HG03196 (cell line): ENCODE measurements around the gene LRRC14B.

Experiments used
- ATAC-seq: cut with Tn5 transposase; IDR thresholded peaks from one replicate; pipeline ENCODE4 v1.9.1; 2021; ENCODE audit not compliant: unreplicated experiment

Gene LRRC14B

GRCh38 chr5:173392-174290 is 17.7 kb upstream of the LRRC14B start:
- ATAC-seq = no peak

DNA sequence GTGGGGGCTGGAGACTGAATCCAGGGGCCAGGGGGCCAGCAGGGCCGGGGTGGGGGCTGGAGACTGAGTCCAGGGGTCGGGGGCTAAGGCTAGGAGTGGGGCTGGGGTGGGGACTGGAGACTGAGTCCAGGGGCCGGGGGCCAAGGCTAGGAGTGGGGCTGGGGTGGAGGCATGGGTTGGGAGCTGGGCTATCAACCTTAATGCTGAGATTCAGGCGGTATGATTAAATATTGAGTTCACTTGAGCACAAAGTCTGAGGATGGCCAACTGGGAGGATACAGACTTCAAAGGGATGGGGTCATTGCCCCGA is 17.0 kb upstream of the LRRC14B start:
- ATAC-seq = no peak

DNA sequence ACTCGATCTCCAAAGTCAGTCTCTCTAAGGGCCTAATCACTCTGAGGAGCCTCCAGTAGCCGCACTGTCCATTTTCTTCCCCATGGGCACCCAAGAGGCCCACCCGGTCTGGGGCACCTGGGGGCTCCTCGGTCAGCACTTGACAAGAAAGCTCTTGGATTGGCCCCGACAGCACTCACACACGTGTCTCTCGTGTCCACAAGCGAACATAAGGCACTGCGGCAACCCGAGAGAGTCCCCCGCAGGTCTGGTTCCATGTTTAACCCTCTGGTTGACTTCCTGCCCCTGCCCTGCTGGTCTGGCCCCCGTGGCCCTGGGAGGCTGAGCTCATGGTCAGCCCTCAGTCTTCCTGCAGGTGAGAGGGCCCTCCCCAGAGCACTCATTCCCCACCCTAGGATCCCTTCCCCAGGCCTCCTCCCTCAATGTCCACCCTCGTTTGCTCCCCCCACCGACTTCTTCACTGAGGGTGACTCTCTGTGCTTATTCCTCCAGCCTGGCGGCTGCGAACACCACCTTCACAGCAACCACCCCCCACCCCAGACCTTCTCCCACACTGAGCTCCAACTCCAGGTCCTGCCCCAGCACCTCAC is 16.3 kb upstream of the LRRC14B start:
- no peak for ATAC-seq

DNA sequence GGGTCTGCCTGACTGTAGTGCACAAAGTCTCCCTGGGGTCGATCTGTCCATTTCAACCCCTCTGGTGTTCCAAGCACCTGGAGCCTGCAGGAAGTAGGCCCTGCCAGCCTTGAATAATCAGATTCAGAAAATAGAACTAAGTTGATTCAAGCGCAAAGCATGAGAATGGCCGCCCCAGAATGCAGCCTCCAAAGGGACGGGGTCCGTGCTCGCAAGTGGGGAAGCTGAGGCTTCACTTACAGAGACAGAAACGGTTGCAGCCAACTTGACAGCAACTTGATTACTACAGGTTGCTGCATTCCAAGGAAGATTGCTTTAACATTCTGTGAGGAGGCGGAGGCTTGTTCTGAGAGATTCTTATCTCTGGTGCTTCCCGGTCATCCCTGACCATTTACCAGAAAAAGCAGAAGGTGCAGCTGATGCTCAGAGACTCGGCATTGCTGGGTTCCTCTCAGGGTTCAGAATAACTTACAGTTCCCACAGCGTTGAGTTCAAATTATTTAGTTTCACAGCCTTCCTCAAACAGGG is 14.9 kb upstream of the LRRC14B start:
- no peak for ATAC-seq

DNA sequence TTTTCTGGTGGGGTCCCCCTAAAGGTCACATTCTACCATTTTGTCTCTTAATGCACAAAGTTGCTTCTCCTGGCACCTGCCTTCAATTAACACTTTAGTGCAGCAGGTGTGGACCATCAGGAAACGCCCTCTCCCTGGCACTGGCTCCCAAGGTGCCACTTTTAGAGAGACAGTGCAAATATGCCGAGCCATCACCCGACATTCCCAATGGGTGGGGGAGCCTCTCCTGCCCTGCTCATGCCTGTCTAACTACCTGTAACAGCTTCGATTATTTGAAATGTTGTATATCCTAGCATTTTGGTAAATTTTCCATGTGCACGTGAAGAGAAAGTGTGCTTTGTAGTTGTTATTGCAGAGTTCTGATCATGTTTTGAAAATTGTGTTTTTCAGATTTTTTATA is 13.2 kb upstream of the LRRC14B start:
- no peak for ATAC-seq

DNA sequence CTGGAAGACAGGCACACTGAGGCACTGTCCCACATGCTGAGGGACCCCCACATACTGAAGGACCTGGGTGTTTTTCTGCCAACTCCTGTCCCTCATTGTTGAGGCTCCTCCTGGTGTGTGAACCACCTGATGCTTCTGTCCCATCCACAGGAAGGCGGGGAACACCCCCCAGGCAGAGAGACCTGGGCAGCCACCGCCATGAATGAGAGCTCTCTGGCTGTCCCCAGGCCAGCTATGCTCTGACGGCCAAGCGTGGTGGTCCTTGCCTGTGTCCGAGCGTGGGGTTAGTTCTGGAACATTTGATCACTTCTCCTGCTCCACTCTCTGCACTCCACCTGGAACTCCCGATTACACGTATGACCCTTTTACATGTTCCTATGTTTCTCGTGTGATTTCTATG is 11.9 kb upstream of the LRRC14B start:
- no peak for ATAC-seq

DNA sequence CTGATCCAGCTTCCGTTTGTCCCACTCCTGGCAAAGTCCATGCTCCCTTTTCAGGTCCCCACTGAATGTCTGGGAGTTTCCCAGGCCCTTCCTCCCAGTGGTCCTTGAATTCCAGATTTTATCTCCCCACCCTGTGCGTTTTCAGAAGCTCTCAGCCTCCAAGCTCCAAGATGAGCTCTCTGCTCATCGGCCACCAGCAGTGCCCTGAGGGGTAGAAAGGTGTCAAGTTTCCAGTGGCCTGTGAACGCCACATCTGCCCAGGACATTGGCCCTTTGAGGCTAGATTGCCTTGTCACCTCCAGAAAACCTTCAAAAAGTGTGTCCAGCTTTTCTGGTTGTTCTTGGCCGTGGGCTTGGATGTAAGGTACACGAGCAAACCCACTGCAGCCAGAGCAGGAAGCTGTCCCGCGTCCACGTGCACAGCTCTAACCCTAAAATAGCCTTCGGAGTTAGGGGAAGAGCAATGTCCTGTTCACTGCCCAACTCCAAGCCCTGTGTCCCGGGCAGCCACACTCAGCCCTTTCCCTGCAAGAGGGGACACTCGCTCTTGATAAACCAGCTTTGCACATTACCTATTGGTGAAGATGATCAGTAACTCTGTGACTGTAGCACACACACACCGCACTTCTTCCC is 10.9 kb upstream of the LRRC14B start:
- ATAC-seq = no peak

DNA sequence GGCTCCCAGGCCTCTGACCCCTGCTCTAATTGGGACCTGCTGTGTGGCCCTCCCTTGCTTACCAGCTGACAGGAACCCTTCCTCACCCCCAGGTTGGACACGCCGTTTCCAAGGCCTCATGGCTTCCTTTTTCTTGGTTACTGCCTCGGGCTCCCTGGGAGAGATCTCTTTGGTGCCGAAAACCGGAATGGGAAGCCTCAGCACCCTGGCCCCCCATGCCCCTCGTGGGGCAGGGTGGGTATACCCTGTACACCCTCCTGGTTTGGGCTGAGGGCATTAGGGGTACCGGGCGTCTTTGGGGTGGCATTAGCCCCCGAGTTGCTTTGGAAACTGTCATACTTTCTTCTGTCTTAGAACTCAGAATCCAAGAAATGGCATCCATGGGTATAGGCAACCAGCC is 10.1 kb upstream of the LRRC14B start:
- no peak for ATAC-seq

DNA sequence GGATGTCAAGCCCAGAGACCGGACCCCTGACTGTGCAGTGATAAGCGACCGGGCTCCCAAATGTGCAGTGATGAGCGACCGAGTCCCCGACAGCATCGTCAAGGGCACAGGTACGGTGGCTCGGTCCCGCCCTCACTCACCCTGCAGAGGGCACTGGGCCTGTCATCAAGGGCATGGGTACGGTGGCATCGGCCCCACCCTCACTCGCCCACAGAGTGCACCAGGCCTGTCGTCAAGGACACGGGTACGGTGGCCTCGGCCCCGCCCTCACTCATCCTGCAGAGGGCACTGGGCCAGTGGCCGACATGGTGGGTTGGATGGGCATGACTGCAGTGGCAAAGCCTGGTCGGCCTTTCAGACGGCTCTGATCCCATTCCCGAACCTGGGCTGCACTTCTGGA is 9.7 kb upstream of the LRRC14B start:
- no peak for ATAC-seq

DNA sequence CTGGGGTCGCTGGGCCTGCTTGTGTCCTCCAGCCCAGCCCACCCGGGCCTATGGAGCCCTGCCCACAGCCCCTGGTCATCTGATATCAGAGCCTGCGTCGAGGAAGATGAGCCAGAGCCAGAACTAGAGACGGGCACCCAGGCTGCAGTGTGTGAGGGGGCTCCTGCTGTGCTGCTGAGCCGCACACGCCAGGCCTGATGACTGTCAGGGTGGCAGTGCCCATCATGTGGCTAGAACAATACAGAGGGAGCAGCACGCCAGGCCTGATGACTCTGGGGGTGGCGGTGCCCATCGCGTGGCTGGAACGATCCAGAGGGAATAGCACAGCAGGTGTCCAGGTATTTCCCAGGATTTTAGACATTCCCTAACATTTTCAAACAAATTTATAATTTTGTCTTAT is 9.2 kb upstream of the LRRC14B start:
- no peak for ATAC-seq

GRCh38 chr5:184471-184870 is 6.8 kb upstream of the LRRC14B start:
- no peak for ATAC-seq

DNA sequence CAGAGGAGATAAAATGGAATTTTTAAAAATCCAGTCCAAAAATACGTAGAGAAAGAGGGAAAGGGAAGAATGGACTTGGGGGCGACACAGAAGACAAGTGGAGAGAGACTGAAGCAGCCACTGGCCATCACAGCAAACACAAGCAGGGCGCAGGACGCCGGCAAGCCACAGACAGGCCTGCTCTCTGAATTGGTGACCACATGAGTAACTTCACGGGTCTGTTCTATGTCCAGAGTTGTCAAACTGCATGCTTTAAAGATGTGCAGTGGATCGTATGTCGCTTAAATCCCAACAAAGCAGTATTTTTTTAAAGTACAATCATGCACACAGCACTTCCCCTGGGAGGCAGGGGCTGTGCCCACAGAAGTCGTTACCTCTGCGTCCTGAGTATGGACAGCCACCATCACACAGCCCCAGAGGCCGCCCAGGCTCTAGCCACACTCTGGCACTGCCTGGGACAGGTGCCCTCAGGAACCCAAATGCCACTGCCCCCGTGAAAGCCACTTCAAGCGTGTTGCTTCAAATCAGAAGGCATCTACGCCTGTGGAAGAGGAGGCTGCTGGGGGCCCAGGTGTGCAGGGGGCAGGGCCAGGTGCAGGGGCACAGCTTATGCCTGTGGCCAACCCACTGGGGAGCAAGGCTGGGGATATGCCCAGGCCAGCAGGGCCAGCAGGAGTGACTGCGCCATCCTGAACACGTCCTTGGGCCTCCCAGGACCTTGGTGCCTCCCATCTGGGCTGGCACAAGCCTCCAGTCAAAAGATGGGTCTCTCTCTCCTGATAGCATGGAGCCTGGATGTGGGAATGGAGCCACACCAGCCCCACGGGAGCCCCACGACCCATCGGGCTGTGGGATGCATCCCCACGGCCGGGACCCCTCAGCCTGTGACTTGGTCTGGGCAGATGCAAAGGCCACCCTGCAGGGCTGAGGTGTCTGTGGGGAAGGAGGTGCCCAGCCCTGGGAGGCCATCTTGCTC is 5.9 kb upstream of the LRRC14B start:
- ATAC-seq = no peak

GRCh38 chr5:186091-187041 is 4.9 kb upstream of the LRRC14B start:
- no peak for ATAC-seq

DNA sequence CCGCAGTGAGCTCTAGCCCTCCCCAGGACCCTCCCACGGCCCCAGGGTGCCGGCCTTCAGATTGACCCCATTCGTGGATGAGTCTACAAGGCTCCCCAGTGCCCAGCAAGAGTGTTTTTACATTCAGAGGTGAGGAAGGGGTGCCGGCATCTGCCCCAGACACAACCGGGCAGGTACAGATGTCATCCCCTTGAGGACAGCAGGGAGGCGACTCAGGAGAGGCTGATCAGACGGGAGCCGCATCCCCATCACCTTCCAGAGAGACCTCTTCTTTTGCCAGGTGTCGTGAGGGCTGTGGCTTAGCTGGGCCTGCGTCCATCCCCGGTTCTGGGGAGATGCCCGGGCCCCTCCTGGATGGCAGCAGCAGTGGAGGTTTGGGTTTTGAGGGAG is 4.3 kb upstream of the LRRC14B start:
- no peak for ATAC-seq

DNA sequence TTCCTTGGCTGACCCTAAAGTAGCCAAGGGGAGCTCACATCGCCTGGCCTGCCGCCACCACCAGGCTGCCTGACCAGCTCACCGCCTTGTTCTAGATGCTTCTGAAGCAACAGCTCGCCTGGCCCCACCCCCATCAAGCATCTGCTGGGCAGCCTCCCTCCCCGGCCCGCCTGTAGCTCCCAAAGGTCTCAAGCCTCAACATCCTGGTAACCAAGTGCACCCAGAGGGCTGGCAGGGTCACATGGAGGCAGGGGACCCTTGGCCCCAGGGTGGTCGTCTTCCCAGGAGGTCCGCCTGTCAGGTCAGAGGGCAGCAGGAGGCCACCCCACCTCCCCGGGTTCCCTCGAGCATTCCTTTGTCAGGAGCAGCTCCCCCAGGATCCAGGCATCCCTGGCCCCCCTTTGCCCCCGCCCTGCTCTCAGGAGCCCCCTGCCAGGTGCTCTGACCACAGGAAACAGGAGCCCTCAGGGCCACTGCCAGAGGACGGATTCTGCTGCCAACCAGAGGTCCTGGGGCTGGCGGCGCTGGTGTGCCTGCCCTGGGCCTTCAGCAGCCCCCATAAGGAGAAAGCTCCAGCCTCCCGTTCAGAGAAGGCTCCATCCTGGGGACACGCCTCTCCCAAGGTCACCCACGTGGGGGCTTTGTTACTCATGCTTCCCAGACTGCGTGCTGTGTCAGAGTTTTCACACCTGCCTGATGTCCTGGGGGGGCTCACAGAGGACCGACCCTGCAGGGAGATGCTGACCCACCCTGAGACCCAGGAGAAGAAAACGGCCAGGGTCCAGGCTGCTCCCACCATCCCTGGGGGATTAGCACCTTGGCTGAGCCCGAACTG is 3.5 kb upstream of the LRRC14B start:
- no peak for ATAC-seq

DNA sequence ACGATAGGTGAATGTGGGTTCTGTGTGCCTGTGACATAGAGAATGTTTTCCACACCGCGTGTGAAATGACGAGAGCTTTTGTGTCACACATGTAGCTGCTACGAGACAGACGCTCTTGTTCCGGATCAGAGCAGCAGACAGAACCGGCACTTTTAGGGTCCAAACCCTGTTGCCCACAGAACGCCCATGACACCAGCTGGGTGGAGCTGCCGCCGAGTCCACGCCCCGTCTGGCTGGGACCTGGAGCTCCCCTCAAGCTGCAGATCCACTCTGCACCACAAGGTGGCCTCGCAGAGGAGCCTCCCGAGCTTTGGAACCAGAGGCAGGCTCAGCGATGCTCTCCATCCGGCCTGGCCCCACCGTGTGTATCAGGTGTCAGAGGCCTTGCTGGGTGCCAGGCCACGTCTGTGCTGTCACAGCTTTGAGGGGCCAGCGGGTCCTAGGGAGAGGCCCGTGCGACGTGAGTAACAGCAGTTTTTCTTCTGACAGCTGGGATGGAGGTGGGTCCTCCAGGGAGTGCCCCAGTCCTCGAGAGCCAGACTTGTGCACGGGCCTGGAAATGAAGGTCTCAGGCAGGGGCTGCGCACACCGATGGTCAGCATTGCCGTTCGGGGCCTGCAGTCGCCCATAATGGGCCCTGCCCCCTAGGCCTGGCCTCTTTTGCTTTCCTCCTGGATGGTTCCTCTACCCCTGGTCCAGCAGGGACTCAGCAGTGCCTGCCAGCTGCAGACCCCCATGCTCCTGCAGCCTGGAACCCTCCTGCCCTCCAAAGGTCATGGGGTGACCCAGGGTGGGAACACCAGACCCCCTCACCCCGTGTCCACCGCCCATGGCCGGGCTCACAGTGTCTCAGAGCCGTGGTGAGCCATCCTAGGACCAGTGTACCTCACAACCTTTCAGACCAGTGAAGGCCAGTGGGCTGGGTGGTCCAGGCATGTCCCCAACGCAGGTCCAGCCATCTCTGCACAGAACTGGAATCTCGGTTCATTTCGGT is 2.5 kb upstream of the LRRC14B start:
- peak; percentile 74 for ATAC-seq

- ATAC-seq = no peak
Observed at GRCh38 chr5:189486-189885, 1.8 kb upstream of the LRRC14B start.

DNA sequence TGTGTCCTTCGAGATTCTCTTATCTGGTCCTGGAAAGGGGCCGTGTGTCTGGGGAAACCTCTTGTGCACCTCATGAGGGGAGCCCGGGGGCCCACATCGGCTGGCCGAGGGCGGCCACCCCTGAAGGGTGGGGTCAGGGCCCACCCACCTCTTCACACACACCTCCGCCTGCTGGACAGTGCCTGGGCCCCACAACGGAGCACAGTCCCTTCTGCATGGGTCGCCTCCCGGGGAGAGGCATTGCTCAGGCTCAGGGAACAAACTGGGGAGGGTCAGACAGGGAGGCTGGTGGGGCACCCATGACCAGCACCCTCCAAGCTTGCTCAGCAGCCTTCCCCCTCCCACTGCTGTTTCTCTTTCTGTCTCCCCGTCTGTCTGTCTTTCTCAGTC is 1.3 kb upstream of the LRRC14B start:
- ATAC-seq = no peak
